HG02610 (cell line): ENCODE results near the gene LDLRAP1.
"Not testable (repeated sequence)": the region's sequence is repeated elsewhere in the genome, so short reads cannot be mapped to it uniquely, and the experiment has no call there.

ENCODE experiments used
- ATAC-seq: cut with Tn5 transposase; IDR thresholded peaks from one replicate; pipeline ENCODE4 v1.9.1; 2021; ENCODE audit warnings: mild to moderate bottlenecking, moderate library complexity; ENCODE audit not compliant: unreplicated experiment

LDLRAP1 gene

DNA sequence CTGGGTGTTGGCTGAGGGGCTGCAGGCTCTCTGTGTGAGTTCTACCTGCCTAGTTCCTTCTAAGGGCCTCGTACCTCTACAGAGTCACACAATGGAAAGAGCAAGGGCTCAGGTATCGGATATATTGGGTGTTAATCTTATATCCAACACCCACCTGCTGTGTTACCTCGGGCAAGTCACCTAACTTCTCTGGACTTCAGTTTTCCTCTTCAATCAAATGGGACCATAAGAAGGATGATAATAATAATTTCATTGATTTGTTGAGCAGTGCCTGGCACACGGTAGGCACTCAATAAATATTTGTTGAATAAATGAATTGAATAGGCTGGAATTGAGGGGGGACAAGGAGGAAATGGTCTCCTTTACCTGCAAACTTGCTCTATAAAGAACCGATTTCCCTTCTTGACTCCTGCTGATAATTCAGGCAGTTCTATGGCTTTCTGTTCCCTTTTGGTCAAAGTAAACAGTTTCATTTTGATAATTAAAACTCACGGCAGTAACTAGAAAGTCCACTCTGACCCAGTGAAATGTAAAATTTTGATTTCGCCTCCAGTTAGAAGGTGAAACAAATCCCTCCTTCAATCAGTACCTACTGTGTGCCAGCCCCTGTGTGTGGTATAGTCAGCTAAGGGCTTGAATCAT is 56.7 kb downstream of the LDLRAP1 start:
- no peak for ATAC-seq

DNA sequence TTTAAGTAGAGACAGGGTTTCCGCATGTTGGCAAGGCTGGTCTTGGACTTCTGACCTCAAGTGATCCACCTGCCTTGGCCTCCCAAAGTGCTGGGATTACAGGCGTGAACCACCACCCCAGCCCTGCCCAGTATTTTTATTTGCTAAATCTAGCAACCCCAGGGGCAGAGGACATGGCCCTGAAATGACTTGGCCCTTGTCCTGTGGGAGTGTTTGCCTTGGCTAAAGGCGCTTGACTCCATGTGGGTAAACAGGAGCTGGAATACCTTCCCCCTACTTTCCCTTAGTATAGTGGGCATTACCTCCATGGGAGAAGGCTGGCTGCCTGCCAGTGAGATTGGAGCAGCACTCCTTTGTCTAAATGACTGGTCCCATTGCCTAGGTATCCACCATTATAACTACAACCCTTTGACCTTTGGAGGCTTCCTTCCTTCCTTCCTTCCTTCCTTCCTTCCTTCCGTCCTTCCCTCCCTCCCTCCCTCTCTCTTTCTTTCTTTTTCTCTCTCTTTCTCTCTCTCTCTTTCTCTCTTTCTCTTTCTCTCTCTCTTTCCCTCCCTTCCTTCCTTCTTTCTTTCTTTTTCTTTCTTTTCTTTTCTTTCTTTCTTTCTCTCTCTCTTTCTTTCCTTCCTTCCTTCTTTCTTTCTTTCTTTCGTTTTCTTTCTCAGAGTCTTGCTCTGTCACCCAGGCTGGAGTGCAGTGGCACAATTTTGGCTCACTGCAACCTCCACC is 57.7 kb downstream of the LDLRAP1 start:
- ATAC-seq, result not testable (repeated sequence)

DNA sequence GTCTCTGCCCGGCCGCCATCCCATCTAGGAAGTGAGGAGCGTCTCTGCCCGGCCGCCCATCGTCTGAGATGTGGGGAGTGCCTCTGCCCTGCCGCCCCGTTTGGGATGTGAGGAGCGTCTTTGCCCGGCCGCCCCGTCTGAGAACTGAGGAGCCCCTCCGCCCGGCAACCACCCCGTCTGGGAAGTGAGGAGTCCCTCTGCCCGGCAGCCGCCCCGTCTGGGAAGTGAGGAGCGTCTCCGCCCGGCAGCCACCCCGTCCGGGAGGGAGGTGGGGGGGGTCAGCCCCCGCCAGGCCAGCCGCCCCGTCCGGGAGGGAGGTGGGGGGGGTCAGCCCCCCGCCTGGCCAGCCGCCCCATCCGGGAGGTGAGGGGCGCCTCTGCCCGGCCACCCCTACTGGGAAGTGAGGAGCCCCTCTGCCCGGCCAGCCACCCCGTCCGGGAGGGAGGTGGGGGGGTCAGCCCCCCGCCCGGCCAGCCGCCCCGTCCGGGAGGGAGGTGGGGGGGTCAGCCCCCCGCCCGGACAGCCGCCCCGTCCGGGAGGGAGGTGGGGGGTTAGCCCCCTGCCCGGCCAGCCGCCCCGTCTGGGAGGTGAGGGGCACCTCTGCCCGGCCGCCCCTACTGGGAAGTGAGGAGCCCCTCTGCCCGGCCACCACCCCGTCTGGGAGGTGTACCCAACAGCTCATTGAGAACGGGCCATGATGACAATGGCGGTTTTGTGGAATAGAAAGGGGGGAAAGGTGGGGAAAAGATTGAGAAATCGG is 60.6 kb downstream of the LDLRAP1 start:
- ATAC-seq, result not testable (repeated sequence)

DNA sequence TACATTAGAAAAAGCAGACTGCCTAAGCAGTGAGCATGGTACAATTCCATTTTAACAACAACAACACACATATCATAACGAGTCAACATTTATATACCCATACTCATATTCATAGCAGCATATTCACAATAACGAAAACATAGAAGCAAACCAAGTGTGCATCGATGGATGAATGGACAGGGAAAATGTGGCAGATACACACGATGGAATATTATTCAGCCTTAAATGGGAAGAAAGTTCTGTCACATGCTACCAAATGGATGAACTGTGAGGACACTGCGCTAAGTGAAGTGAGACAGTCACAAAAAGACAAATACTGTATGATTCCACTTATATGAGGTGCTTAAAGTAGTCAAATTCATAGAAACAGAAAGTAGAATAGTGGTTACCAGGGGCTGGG is 63.7 kb downstream of the LDLRAP1 start:
- ATAC-seq, result no peak

DNA sequence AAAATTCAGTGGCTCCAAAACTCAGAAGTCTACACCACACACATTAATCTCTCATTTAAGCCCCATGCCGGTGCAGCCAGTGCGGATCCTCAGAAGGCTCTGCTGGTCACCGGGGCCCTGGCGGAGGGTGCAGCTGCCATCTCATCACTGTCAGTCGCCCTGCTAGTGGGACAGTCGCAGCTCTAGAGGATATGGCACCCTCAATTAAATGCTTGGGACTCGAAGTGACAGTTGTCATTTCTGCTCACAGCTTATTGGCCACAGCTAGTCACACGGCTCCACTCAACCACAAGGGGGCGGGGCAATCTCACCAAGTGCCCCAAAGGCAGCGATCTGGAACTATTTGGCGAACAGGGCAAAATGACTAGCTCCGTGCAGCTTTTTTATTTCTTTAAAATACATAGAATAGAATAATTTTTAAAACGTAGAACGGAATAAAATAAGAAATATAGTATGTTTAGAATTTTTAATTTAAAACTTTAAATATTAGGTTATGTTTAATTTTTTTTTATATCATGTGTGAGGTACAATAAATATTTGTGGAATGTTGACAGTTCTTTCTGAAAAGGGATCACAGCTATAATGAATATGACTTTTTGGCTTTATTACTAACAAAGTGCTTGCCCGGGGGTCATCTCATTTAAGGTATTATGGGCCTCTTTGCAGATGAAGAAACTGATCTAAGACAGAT is 65.2 kb downstream of the LDLRAP1 start:
- ATAC-seq, result no peak

DNA sequence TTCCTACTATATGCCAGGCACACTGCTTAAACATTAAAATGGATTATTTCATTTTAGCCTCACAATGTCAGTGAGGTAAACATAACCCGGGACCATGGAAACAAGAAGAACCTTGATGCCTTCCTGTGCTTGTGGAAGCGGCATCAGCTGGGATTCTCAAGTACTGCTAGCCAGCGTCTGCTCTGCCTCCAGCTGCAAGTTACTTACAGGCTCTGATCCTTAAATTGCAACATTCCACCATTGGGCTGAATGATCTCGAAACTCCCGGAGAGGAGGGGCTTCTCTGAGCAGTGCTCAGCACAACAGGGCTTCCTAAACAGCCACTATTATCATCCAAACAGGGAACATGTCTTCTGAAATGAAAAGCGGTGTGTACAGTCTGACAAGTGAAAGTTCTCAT is 66.5 kb downstream of the LDLRAP1 start:
- no peak for ATAC-seq

DNA sequence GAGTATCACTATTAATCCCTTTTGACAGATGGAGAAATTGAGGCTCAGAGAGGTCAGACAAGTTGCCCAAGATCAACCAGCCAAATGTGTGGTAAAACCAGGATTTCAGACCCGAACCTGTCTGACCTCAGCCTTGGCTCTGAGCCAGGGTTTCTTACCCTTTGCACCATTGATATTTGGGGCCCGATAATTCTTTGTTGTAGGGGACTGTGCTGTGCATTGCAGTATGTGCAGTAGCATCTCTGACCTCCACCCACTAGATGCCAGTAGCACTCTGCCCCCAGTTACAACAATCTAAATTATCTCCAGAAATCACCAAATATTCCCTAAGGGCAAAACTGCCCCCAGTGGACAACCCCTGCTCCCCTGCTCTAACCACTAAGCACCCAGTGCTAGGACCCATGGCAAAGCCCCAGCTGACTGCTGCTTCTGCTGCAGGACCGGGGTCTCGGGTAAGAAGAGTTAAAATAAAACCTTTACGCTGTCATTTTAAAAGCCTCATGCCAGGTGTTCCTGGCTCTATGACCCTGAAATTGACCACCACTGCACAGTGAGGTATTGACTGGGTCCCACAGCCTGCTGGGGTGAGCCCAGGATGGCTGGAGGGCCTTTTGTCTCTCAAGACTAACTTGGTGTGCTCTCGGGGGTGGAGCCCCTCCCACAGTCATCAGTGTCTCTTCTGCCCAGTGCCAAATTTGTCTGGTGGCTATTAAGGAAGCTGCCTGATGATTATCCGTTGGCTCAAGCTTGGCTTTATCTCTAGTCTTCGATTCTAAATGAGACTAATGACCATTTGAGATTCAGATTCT is 67.6 kb downstream of the LDLRAP1 start:
- no peak for ATAC-seq

DNA sequence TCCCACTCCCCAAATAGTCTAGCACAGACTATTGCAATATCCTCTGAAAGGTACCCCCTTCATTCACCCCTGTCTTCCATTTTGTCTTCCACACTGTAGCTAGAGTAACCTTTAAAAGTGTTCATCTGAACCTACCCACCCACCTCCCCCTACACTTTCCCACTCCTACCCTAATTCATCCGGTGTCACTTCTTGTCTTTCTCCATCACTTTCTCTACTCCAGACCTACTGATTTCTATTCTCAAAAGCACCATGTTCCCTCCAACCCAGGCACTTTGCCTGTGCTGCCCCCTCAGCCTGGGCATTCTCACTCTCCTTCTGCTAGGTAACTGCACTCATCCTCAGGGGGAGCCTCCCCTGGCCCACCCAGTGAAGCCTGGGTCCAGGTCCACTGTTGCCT is 68.4 kb downstream of the LDLRAP1 start:
- ATAC-seq, result no peak

DNA sequence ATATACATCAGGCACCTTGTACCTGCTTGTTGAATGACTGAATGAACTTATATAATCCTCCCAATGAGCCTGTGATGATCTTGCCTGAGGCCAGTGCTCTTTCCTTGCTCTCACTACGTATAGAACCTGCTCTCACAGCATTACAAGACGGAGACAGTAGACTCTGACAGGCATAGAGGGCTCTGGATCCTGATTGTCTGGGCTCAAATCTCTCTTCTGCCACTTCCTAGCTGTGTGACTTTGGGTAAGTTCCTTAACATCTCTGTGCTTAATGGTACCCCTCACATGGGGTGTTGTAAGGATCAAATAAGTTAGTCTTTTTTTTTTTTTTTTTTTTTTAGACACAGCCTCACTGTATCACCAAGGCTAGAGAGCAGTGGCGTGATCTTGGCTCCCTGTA is 69.0 kb downstream of the LDLRAP1 start:
- no peak for ATAC-seq

DNA sequence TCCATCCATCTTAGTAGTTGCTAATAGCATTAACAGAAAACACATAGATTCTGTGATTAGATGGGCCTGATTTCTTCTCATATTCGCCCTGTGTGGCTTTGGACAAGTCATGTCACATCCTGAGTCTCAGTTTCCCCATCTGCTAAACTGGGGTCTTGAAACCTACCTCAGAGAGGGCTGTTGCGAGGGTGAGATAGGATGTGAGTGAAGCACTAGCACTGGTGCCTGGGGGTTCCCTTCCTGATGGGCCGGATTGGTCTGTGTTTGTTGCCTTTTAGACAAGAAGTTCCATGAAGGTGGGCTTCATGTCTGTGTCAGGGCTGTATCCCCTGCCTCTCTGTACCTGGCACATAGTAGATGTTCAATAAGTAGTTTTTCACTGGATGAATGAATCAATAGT is 69.7 kb downstream of the LDLRAP1 start:
- ATAC-seq, result no peak

DNA sequence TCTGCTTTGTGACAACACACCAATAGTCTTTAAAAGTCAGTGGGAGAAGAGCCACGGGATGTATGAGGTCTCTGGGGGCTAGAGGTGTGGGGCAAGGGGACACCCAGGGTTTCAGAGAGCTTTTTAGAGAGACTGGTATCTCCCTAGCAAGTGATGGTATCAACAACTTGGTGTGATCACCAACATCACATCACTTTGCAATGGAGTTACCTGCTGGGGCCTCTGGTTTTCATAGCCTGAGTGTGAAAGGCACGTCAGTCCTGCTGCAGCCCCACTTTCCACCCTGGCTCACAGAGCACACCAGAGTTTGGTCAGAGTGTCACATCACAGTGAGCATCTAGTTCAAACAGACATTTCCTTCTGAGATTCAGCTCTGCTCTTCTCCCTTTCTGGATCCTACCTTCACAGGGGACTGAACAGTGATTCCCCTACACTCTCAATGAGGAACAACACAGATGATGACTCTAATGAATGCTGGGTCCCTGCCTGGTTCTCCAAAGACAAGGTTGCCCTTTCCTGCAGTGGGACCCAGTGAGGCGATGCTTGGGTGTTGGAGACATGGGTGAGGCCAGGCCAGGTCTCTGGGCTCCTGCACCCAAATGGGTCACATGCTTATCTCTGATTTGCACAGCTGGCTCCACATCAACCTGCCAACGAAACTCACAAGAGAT is 71.2 kb downstream of the LDLRAP1 start:
- no peak for ATAC-seq

DNA sequence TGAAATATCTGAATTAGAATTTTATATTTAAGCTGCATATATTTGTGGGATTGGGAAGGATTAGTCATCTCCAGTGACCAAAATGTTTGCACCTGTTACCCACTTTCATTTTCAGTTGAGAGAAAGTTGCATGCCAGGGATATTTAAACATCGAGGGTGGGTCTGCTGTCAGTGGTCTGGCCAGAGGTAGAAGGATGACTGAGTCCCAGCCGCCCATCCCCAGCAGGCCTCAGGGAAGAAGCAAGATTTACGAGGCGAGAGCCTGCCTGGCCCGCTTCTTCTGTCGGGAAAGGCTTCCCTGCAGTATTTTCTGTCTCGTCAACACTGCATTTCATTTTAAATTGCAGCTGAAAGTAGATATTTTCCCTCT is 71.8 kb downstream of the LDLRAP1 start:
- ATAC-seq, result no peak

DNA sequence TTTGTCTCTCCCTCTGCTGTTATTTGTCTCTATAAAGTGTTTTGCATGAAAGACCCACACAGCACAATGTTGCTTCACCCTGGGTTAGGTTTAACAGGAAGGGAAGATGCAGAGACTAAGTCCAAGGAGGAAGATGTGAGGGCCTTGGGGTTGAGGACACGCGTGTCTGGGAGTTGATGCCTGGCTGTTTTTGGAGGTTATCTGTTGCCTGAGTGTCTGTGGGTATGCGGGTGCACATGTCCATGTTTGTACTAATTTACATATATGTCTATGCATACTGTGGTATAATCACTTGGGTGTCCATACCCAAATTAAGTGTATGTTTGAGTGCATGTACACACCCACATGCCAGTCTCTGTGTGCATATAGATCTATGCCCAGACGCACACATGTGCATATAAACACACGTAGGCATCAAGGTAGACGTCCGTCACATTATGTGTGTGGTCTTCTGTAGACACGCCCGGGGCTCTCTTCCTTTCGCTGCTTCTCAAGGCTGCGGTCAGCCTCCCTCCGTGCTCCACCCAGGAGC is 72.2 kb downstream of the LDLRAP1 start:
- no peak for ATAC-seq

DNA sequence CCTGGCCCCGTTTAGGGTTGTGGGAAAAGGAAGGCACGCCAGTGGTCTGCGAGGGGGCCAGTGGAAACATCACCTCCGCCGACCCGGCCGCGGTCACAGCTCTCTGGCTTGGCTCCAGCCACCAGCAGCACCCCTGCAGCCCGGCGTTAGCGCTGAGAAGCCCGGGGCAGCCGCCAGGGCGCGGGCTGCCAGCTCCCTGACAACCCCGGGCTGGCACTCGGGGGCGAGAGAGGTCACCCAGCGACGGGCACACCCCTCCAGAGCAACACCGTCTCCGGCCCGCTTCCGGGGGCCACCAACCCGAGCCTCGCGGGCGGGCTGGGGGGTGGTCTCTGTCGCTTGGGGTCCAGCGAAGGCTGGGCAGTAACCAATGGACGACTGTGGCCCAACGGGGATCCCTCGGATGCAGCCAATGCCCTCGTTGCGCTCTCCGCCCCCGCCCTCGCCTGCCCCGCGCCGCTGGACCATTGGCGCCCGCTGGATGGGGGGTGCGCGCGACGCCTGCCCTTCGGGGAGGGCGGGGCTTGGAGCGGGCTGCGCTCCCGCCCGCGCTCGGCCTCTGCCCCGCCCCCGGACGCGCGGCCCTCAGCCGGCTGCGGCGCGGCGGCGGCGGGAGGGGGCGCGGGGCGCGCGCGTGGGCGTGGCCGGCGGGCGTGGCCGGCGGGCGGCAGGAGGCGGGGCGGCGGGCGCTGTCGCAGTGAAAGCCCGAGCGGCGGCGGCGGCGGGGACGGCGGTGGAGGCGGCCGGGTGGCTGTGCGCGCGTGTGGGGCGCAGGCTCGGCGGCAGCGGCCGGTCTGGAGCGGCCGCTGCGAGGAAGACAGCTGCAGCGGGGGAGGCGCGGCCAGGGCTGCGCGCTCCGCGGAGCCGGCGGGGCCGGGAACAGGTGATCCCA is 72.9 kb downstream of the LDLRAP1 start, which contains the start of gene MAN1C1:
Gene MAN1C1 (plus strand): TSS at position 697 of the 892 bp plus-strand sequence. CDS start 1,007 bp downstream, outside the sequence.
- ATAC-seq, result peak; percentile 62

DNA sequence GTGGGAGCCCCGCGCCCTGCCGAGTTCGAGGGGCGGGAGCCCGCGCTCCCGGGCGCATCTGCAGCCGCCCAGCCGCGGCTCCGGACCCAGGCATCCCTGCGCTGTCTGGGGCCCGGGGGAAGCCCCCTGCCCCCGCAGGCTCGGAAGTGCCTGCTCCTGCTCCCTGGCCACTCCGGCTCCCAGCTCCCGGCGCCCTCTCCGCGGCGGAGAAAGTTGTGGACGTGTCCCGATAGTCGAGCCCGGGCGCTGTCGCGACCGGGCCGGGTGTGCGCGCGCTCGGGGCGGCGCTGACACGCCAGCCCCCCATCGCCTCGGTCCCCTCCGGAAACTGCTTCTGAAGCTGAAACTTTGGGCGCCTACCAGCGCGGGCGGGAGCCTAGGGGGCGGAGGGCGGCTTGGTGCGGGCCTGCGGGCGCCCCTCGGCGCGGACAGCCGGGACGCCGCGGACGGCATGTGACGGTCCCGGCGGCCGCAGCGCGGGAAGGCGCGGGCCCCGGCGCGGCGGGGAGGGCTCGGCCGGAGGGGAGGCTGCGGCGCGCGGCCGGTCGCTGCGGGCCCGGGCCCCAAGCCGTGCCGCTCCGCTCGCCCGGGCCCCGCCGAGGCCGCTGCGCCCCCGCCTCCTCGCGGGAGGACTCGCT is 73.7 kb downstream of the LDLRAP1 start:
- no peak for ATAC-seq

DNA sequence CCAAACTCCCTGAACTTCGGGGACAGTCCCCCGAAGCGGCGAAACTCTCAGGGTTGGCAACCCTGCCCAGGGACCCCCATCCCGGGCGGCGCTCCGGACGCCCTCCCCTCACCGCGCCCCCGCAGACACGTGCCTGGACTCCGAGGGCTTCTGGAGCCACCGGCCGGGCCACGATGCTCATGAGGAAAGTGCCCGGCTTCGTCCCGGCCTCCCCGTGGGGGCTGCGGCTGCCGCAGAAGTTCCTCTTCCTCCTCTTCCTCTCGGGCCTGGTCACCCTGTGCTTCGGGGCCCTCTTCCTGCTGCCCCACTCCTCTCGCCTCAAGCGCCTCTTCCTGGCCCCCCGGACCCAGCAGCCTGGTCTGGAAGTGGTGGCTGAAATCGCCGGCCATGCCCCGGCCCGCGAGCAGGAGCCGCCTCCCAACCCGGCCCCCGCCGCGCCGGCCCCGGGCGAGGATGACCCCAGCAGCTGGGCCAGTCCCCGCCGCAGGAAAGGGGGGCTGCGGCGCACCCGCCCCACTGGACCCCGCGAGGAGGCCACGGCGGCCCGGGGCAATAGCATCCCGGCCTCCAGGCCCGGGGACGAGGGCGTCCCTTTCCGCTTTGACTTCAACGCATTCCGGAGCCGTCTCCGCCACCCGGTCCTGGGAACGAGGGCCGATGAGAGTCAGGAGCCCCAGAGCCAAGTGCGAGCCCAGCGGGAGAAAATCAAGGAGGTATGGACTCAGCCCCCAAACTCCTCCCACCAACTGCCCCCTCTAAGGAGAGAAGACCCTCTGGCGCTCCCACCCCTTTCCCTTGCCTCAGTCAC is 74.4 kb downstream of the LDLRAP1 start:
- ATAC-seq, result no peak

DNA sequence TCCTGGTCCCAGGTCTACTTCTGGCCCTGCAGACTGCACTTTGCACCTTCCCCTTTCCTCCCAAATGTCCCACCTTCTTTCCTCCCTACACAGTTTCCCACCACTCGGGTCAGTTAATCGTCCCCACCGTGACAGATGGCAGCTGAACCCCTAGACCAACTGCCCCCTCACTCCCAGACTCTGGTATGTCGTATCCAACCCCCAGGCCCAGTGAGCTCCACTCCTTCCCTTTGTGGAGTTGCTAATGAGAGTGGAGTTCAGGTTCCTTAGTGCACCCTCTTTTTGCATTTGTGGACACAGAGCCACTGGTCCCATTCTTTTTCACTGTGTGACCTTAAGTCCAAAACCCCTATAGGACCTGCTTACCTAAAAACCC is 75.0 kb downstream of the LDLRAP1 start:
- ATAC-seq, result no peak
